Lower leg skin (tissue), 3 donors: Measurements from ENCODE around the gene OR8G1.
"Not testable (repeated sequence)": the region's sequence is repeated elsewhere in the genome, so short reads cannot be mapped to it uniquely, and the experiment has no call there.

ENCODE experiments used
- CTCF ChIP-seq, 3 donors: fragments of 450-650 bp; IDR thresholded peaks; one replicate each; pipeline ENCODE4 v1.5.1; 2016; ENCODE audit warnings: antibody characterized with exemption in 3 of 3, mild to moderate bottlenecking in 3 of 3, moderate library complexity in 2 of 3
- POLR2A ChIP-seq, 2 donors: fragments of 450-650 bp; IDR thresholded peaks; one replicate each; pipeline ENCODE4 v1.6.1; 2016 to 2017; ENCODE audit warnings: antibody characterized with exemption in 2 of 2, mild to moderate bottlenecking in 1 of 2, moderate library complexity in 1 of 2

- TF ChIP-seq CTCF, POLR2A (IDR thresholded peaks at IDR 0.05): not testable (repeated sequence)
Measured at GRCh38 chr11:124249869-124250268, 9.0 kb downstream of the OR8G1 start.
